Skeletal muscle tissue (tissue), 2 donors: Measurements from ENCODE around the gene NOC4L. TPM values are rescaled to one million over a fixed set of nuclear protein-coding genes. Genes with fewer than 3 reads are reported as not detected.

Source experiments
- small RNA-seq: library from RNA; depleted of rRNA; stranded (forward); fragments of <200 nt; gene quantifications from one replicate; pipeline ENCODE3, GENCODE V24; 2014
- total RNA-seq: library from RNA; depleted of rRNA; stranded (reverse); fragments of >200 nt; gene quantifications from one replicate; pipeline ENCODE4 v1.2.3, GENCODE V29; 2014

The NOC4L gene
- total RNA-seq, 1 donor from 2014 or later = 5.7 TPM

Small RNA genes within 50 kb of the gene (small RNA-seq; reads per million reads assigned to genes)
- not detected for gene AC138466.3

Other genes with a start within 250 kb of the NOC4L start
- 5.7 TPM for gene ULK1, start 249.8 kb upstream of the NOC4L start, total RNA-seq
- 4.7 TPM for gene PUS1, start 215.2 kb upstream of the NOC4L start, total RNA-seq
- gene EP400, start 194.5 kb upstream of the NOC4L start, total RNA-seq = 11.0 TPM
- 8.4 TPM for gene DDX51, start 138 bp upstream of the NOC4L start, total RNA-seq
- gene GALNT9, start 185.1 kb downstream of the NOC4L start, total RNA-seq = 0.52 TPM